Upper lobe of left lung (tissue), 4 donors: ENCODE data around the gene HLA-DPB1.
A peak's percentile ranks its signal among the peaks of the same experiment; 100 is the strongest.

Source experiments
- CTCF ChIP-seq, 6 experiments: fragments of 450-650 bp in 4 of 6; fragments of 200-600 bp in 2 of 6; sonication (generic) in 2 of 6; IDR thresholded peaks; one replicate each; pipeline ENCODE4 v1.5.1; 2016 to 2019; ENCODE audit warnings: antibody characterized with exemption in 6 of 6
- EP300 ChIP-seq, 4 donors: sonication (generic); formaldehyde crosslinking; IDR thresholded peaks; one replicate each; pipeline ENCODE4 v1.5.1; 2017; ENCODE audit warnings: antibody characterized with exemption in 4 of 4, control low read depth in 2 of 4
- POLR2A ChIP-seq, 4 donors: fragments of 450-650 bp; IDR thresholded peaks; one replicate each; pipeline ENCODE4 v1.5.1; 2016 to 2017; ENCODE audit warnings: antibody characterized with exemption in 4 of 4, mild to moderate bottlenecking in 2 of 4
- POLR2AphosphoS5 ChIP-seq, 2 donors: sonication (generic); formaldehyde crosslinking; IDR thresholded peaks; one replicate each; pipeline ENCODE4 v1.5.1; 2017; ENCODE audit warnings: antibody characterized with exemption in 2 of 2

DNA sequence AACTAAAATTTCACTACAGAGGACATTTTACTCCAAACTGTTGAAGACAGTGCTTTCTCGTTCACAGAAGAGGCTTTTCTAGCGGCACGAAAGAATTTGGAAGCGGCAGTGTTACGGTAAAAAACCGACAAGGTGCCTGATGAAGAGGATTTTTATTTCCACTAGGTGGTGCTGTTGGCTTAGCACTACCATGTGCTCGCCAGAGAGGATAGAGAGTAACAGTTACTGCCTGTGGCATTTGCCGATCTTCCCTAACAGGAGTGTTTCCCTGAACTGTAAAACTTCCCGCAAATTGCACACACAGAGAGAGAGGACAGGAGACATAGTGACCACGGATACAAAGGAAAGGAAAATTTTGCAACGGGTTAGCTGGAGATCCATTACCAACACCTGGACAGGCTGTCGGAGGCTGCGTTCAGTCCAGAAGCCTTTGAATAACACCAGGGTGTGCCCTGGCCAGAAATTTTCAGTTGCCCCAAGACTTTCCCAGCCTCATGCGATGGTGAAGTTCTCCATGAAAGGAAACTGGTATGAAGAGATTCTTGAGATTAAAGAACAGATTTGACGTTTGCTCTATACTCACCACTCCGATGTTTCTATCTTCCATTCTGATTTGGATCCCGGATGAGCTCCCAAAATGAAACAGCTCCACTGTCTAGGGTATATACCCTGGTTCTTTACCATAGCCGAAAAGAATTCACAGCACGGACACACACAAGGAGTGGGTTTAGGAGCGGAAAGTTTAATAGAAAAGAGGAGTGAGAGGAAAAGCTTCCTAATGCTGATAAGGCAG, 48.1 kb downstream of the HLA-DPB1 start:
- TF ChIP-seq POLR2A (IDR thresholded peaks at IDR 0.05), result no peak
- TF ChIP-seq EP300 (IDR thresholded peaks at IDR 0.05), result no peak
- peak; percentile 16 to 50 (median 30) for TF ChIP-seq CTCF (IDR thresholded peaks at IDR 0.05)
- no peak for TF ChIP-seq POLR2AphosphoS5 (IDR thresholded peaks at IDR 0.05)
